Measurements from ENCODE around the gene IQCE. TPM values are rescaled to one million over a fixed set of nuclear protein-coding genes. Genes with fewer than 3 reads are reported as not detected.

The IQCE gene
- total RNA-seq, 1 experiment from 2014 or later, result 16.7 TPM

DNA sequence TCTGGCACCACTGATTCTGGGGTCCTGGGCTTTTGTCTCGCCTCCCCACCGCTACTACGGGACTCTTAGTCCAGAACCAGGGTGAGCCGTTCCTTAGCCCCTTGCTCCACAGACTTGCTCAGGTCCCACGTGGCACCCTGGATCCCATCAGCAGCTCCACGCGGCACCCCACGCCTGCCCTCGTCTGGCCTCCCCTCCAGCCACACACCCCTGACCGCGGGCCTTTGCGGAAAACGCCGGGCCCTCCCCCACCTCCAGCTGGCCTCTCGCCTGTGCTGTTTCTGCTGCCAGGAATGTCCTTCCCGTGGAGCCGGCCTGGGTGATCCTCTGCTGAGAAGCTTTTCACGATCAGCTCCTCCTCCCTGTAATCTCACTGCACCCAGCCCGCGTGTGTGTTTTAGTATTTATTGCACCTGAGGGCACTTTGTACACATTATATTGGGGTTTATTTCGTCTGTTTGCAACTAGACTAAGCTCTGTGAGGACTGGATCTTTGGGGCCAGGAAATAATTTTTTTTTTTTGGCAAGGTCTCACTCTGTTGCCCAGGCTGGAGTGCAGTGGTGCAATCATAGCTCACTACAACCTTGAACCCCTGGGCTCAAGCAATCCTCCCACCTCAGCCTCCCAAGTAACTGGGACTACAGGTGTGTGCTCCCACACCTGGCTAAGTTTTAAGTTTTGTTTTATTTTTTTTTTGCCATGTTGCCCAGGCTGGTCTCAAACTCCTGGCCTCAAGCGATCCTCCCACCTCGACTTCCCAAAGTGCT, 62.5 kb downstream of the IQCE start:
- no peak overlapping the region for H3K27ac Mint-ChIP-seq (ENCODE audit: low read depth, unreplicated experiment)
- TF ChIP-seq, protein P1, sequence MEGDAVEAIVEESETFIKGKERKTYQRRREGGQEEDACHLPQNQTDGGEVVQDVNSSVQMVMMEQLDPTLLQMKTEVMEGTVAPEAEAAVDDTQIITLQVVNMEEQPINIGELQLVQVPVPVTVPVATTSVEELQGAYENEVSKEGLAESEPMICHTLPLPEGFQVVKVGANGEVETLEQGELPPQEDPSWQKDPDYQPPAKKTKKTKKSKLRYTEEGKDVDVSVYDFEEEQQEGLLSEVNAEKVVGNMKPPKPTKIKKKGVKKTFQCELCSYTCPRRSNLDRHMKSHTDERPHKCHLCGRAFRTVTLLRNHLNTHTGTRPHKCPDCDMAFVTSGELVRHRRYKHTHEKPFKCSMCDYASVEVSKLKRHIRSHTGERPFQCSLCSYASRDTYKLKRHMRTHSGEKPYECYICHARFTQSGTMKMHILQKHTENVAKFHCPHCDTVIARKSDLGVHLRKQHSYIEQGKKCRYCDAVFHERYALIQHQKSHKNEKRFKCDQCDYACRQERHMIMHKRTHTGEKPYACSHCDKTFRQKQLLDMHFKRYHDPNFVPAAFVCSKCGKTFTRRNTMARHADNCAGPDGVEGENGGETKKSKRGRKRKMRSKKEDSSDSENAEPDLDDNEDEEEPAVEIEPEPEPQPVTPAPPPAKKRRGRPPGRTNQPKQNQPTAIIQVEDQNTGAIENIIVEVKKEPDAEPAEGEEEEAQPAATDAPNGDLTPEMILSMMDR (IDR thresholded peaks at IDR 0.05; ENCODE audit: unreplicated experiment), result no peak
- no peak for DNase-seq (ENCODE audit: unreplicated experiment)
- no peaks in the 10 kb centered on the region for H3K9me3 Mint-ChIP-seq (ENCODE audit: unreplicated experiment)
- peaks cover 13% of the 10 kb centered on the region for H3K4me1 Mint-ChIP-seq (ENCODE audit: insufficient read depth, unreplicated experiment)
- CTCF ChIA-PET, result interaction anchor here (0.7 to 1.0 kb wide), 2 partner anchors 9 to 69 kb away, joined by 3 read pairs; no protein-coding TSS in a partner anchor
- intact Hi-C loops (cut with micrococcal nuclease), result no loop called here
- no peak overlapping the region for H3K4me3 Mint-ChIP-seq (ENCODE audit: unreplicated experiment)
- H3K36me3 Mint-ChIP-seq (ENCODE audit: insufficient read depth, unreplicated experiment), result no peaks in the 10 kb centered on the region
- POLR2A ChIA-PET, result interaction anchor here (0.6 kb wide), 1 partner anchor 38 kb away, joined by 4 read pairs; no protein-coding TSS in a partner anchor
- BruUV-seq (replicated peaks), result no TSS peak
- H3K27me3 Mint-ChIP-seq (ENCODE audit: insufficient read depth, unreplicated experiment), result peaks cover 15% of the 10 kb centered on the region

DNA sequence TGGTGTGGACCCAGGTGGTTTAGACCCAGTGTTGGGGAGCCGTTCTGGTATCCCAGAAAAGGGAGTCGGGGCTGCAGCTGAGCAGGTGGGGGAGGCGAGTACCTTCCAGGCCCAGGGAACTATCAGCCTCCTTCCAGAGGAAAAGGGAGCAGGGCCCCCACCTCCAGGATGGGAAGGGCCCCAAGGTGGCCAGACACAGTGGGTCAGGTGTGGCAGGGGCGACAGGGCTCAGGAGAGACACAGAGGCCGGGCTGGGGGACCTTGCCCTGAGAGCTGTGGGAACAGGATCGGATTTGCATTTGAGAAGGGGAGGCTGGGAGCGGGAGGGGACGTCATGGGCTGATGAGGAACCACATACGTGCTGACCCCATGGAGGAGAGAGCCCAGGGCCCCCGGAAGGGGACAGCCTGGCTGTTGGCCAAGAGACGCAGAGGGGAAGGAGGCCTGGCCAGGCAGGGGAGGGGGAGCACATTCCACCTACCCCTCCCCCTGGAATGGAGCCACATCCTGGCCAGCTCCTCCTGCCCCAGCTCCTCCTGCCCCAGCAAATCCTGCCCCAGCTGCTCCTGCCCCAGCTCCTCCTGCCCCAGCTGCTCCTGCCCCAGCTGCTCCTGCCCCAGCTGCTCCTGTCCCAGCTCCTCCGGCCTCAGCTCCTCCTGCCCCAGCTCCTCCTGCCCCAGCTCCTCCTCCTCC, 63.3 kb downstream of the IQCE start:
- no peak overlapping the region for H3K4me3 Mint-ChIP-seq (ENCODE audit: unreplicated experiment)
- CTCF ChIA-PET, result interaction anchor here (0.5 to 1.0 kb wide), 3 partner anchors 9 to 68 kb away, joined by 3 read pairs; no protein-coding TSS in a partner anchor
- peaks cover 15% of the 10 kb centered on the region for H3K27me3 Mint-ChIP-seq (ENCODE audit: insufficient read depth, unreplicated experiment)
- no peak for DNase-seq (ENCODE audit: unreplicated experiment)
- no peaks in the 10 kb centered on the region for H3K9me3 Mint-ChIP-seq (ENCODE audit: unreplicated experiment)
- no peak overlapping the region for H3K27ac Mint-ChIP-seq (ENCODE audit: low read depth, unreplicated experiment)
- peaks cover 13% of the 10 kb centered on the region for H3K4me1 Mint-ChIP-seq (ENCODE audit: insufficient read depth, unreplicated experiment)
- POLR2A ChIA-PET, result interaction anchor here (0.6 kb wide), 1 partner anchor 37 kb away, joined by 4 read pairs; no protein-coding TSS in a partner anchor
- no TSS peak for BruUV-seq (replicated peaks)
- H3K36me3 Mint-ChIP-seq (ENCODE audit: insufficient read depth, unreplicated experiment), result no peaks in the 10 kb centered on the region
- intact Hi-C loops (cut with micrococcal nuclease), result no loop called here
- TF ChIP-seq, protein P1 (IDR thresholded peaks at IDR 0.05; ENCODE audit: unreplicated experiment), result no peak

DNA sequence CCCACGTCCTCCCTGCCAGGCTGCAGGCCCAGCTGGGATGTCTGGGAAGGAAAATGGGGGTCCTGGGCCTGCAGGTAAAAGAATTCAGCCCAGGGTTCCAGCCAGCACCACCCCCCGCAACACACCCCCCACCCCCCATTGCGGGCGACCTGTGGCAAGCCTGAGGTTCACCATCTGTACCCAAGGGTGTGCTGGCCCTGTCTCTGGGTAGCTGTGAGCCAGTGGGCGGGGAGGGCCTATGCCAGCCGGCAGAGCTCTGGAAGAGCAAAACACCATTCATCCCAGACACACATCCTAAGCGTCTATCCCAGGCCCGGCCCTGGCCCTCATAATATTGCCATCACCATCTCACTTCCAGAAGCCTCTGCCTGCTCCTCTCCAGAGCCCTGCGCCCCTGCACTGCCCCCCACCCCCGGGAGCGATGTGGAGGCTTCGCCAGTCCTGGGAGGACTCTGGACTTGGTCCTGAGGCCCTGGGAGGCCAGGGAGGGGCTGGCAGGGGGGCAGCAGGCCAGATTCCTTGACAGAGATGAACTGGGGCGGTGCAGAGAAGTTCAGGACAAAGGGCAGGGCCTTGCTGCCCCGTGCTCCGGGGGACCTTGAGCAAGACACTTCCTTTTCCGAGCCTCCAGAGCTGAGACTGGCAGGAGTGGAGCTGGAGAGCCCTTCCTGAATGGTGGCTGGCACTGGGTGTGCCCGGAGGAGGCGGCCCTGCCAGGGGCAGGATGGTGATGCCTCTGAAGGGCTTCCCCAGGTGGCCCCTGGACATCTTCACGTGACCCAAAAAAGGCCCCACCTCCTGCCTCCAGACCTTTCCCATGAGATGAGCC, 64.3 kb downstream of the IQCE start:
- peaks cover 5% of the 10 kb centered on the region for H3K27me3 Mint-ChIP-seq (ENCODE audit: insufficient read depth, unreplicated experiment)
- H3K4me1 Mint-ChIP-seq (ENCODE audit: insufficient read depth, unreplicated experiment), result peaks cover 7% of the 10 kb centered on the region
- ChIA-PET POLR2A (no interaction called here), CTCF (no interaction called here)
- H3K27ac Mint-ChIP-seq (ENCODE audit: low read depth, unreplicated experiment), result no peak overlapping the region
- TF ChIP-seq, protein P1 (IDR thresholded peaks at IDR 0.05; ENCODE audit: unreplicated experiment), result no peak
- DNase-seq (ENCODE audit: unreplicated experiment), result no peak
- no peak overlapping the region for H3K4me3 Mint-ChIP-seq (ENCODE audit: unreplicated experiment)
- no TSS peak for BruUV-seq (replicated peaks)
- H3K9me3 Mint-ChIP-seq (ENCODE audit: unreplicated experiment), result no peaks in the 10 kb centered on the region
- intact Hi-C loops (cut with micrococcal nuclease), result no loop called here
- no peaks in the 10 kb centered on the region for H3K36me3 Mint-ChIP-seq (ENCODE audit: insufficient read depth, unreplicated experiment)

DNA sequence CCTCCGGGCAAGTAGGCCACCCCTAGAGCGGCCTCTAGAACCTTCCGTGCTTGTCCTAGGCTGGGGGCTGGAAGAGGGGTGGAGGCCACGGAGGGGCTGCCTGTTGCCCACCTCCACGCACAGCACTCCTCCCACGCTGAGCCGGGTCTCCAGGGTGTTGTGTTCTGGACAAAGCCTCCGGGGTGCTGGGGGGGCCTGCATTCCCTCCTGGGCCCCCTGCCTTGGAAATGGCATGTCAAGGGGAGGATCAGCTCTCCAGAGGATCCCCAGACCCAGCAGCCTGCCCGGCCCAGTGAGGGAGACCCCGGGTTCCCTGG, 64.9 kb downstream of the IQCE start:
- no peak for DNase-seq (ENCODE audit: unreplicated experiment)
- intact Hi-C loops (cut with micrococcal nuclease), result no loop called here
- H3K27me3 Mint-ChIP-seq (ENCODE audit: insufficient read depth, unreplicated experiment), result no peaks in the 10 kb centered on the region
- no peaks in the 10 kb centered on the region for H3K9me3 Mint-ChIP-seq (ENCODE audit: unreplicated experiment)
- no peak overlapping the region for H3K4me3 Mint-ChIP-seq (ENCODE audit: unreplicated experiment)
- POLR2A ChIA-PET, result interaction anchor here (2.1 kb wide), 1 partner anchor 134 kb away, joined by 4 read pairs; no protein-coding TSS in a partner anchor
- BruUV-seq (replicated peaks), result no TSS peak
- CTCF ChIA-PET, result no interaction called here
- TF ChIP-seq, protein P1 (IDR thresholded peaks at IDR 0.05; ENCODE audit: unreplicated experiment), result no peak
- H3K4me1 Mint-ChIP-seq (ENCODE audit: insufficient read depth, unreplicated experiment), result peaks cover 7% of the 10 kb centered on the region
- no peak overlapping the region for H3K27ac Mint-ChIP-seq (ENCODE audit: low read depth, unreplicated experiment)
- H3K36me3 Mint-ChIP-seq (ENCODE audit: insufficient read depth, unreplicated experiment), result no peaks in the 10 kb centered on the region
